Hepatocyte (in vitro differentiated cells): Measurements from ENCODE around the gene IL23R. TPM values are rescaled to one million over a fixed set of nuclear protein-coding genes. Genes with fewer than 3 reads are reported as not detected.

Experiments
- DNase-seq: peaks from one replicate; pipeline ENCODE4 v3.0.0-alpha.2; 2016; ENCODE audit warnings: low spot score
- H2AFZ ChIP-seq: fragments of 200-600 bp; sonication (generic); 2 replicates; pipeline ENCODE4 v1.6.0; 2016; ENCODE audit warnings: antibody characterized with exemption, mild to moderate bottlenecking
- H3K27ac ChIP-seq: fragments of 200-600 bp; sonication (generic); 2 replicates; pipeline ENCODE4 v1.5.1; 2016; ENCODE audit warnings: mild to moderate bottlenecking
- H3K27me3 ChIP-seq: fragments of 200-600 bp; sonication (generic); 2 replicates; pipeline ENCODE4 v1.6.1; 2016
- H3K36me3 ChIP-seq: fragments of 200-600 bp; sonication (generic); replicated peaks from 2 replicates; pipeline ENCODE4 v1.5.1; 2016; ENCODE audit warnings: low read depth; ENCODE audit not compliant: insufficient read depth
- H3K4me1 ChIP-seq: fragments of 200-600 bp; sonication (generic); 2 replicates; pipeline ENCODE4 v1.5.1; 2016; ENCODE audit warnings: mild to moderate bottlenecking, moderate library complexity; ENCODE audit not compliant: insufficient read depth
- H3K4me2 ChIP-seq: fragments of 200-600 bp; sonication (generic); 2 replicates; pipeline ENCODE4 v1.6.0; 2016
- H3K4me3 ChIP-seq: fragments of 200-600 bp; sonication (generic); 2 replicates; pipeline ENCODE4 v1.5.1; 2016; ENCODE audit warnings: mild to moderate bottlenecking
- H3K79me2 ChIP-seq: fragments of 200-600 bp; sonication (generic); 2 replicates; pipeline ENCODE4 v1.6.0; 2017; ENCODE audit warnings: mild to moderate bottlenecking
- H3K9me2 ChIP-seq: fragments of 200-600 bp; sonication (generic); replicated peaks from 2 replicates; pipeline ENCODE4 v1.6.0; 2017; ENCODE audit warnings: mild to moderate bottlenecking; ENCODE audit not compliant: insufficient read depth
- H3K9me3 ChIP-seq: fragments of 200-600 bp; sonication (generic); 2 replicates; pipeline ENCODE4 v1.5.1; 2016; ENCODE audit warnings: low read depth, mild to moderate bottlenecking
- H4K20me1 ChIP-seq: fragments of 200-600 bp; sonication (generic); 2 replicates; pipeline ENCODE4 v1.6.0; 2016; ENCODE audit warnings: mild to moderate bottlenecking; ENCODE audit not compliant: insufficient read depth, poor library complexity, severe bottlenecking
- CTCF ChIP-seq: fragments of 200-600 bp; sonication (generic); IDR thresholded peaks from 2 replicates; pipeline ENCODE4 v1.5.1; 2016; ENCODE audit warnings: antibody characterized with exemption, mild to moderate bottlenecking; ENCODE audit not compliant: poor library complexity
- EZH2 ChIP-seq: fragments of 200-600 bp; sonication (generic); IDR thresholded peaks from 2 replicates; pipeline ENCODE4 v1.6.1; 2016; ENCODE audit warnings: antibody characterized with exemption, mild to moderate bottlenecking, borderline replicate concordance
- EZH2phosphoT487 ChIP-seq: fragments of 200-600 bp; sonication (generic); IDR thresholded peaks from one replicate; pipeline ENCODE4 v1.6.1; 2018; ENCODE audit warnings: antibody characterized with exemption, mild to moderate bottlenecking, low read depth, moderate library complexity; ENCODE audit not compliant: unreplicated experiment, severe bottlenecking
- WGBS: methylation state at CpG from one replicate; pipeline ENCODE4 v1.1.6; 2016; ENCODE audit warnings: low lambda C conversion rate; ENCODE audit errors: missing lambda C conversion rate; 5-methylcytosine and 5-hydroxymethylcytosine counted together
- polyA plus RNA-seq: library from polyadenylated mRNA; unstranded; fragments of >200 nt; fragmentation: Nextera tagmentation; extraction: Ambion mirVana; gene quantifications from 2 replicates; pipeline ENCODE4 v1.2.1, GENCODE V29; 2016
- total RNA-seq: library from RNA; depleted of rRNA; stranded (reverse); fragments of >200 nt; gene quantifications from 2 replicates; pipeline ENCODE4 v1.2.3, GENCODE V29; 2014

The IL23R gene
- total and polyA plus RNA-seq, 2 experiments from 2014 or later = 0.20 TPM; not detected in 1

GRCh38 chr1:67120855-67121619 lies 45.2 kb upstream of the IL23R start:
- no peak for DNase-seq
- no peak overlapping the region for H2AFZ ChIP-seq
- H4K20me1 ChIP-seq = no peaks in the 10 kb centered on the region
- H3K9me2 ChIP-seq = no peaks in the 10 kb centered on the region
- H3K4me3 ChIP-seq = no peak overlapping the region
- no peak overlapping the region for H3K27ac ChIP-seq
- no peaks in the 10 kb centered on the region for H3K9me3 ChIP-seq
- H3K27me3 ChIP-seq = no peaks in the 10 kb centered on the region
- no peaks in the 10 kb centered on the region for H3K36me3 ChIP-seq
- no peaks in the 10 kb centered on the region for H3K79me2 ChIP-seq
- 80% methylated on average over 4 of the region's 4 CpGs for WGBS
- no peak overlapping the region for H3K4me2 ChIP-seq
- H3K4me1 ChIP-seq = no peaks in the 10 kb centered on the region
- no peak for TF ChIP-seq CTCF
- TF ChIP-seq EZH2 = no peak
- TF ChIP-seq EZH2phosphoT487 = no peak

GRCh38 chr1:67124455-67124854 lies 41.8 kb upstream of the IL23R start:
- Histone ChIP-seq H3K4me1 (no peaks in the 10 kb centered on the region), H3K4me2 (no peak overlapping the region), H3K79me2 (no peaks in the 10 kb centered on the region), H3K36me3 (no peaks in the 10 kb centered on the region), H3K9me2 (no peaks in the 10 kb centered on the region), H3K4me3 (no peak overlapping the region), H2AFZ (no peak overlapping the region), H3K27ac (no peak overlapping the region), H4K20me1 (no peaks in the 10 kb centered on the region), H3K27me3 (no peaks in the 10 kb centered on the region), H3K9me3 (no peaks in the 10 kb centered on the region)
- TF ChIP-seq EZH2 (no peak), EZH2phosphoT487 (no peak), CTCF (no peak)
- WGBS = 91% methylated on average over 4 of the region's 4 CpGs
- no peak for DNase-seq

- Histone ChIP-seq H3K4me1 (no peaks in the 10 kb centered on the region), H3K9me2 (no peaks in the 10 kb centered on the region), H3K4me3 (no peak overlapping the region), H2AFZ (no peak overlapping the region), H3K36me3 (no peaks in the 10 kb centered on the region), H3K27ac (no peak overlapping the region), H3K79me2 (no peaks in the 10 kb centered on the region), H3K4me2 (no peak overlapping the region), H3K9me3 (no peaks in the 10 kb centered on the region), H4K20me1 (no peaks in the 10 kb centered on the region), H3K27me3 (no peaks in the 10 kb centered on the region)
- DNase-seq = no peak
- WGBS = 81% methylated on average over 5 of the region's 5 CpGs
- TF ChIP-seq CTCF (peak; percentile 5), EZH2phosphoT487 (no peak), EZH2 (no peak)
Observed at GRCh38 chr1:67126111-67126746, 40.0 kb upstream of the IL23R start.
